Inflammatory macrophage treated with lipopolysaccharide for 4 hours (primary cell): ENCODE measurements around the gene HOXD10.

Experiments used
- DNase-seq: peaks from one replicate; pipeline ENCODE4 v3.0.0-alpha.2; 2020

The HOXD10 gene

DNA sequence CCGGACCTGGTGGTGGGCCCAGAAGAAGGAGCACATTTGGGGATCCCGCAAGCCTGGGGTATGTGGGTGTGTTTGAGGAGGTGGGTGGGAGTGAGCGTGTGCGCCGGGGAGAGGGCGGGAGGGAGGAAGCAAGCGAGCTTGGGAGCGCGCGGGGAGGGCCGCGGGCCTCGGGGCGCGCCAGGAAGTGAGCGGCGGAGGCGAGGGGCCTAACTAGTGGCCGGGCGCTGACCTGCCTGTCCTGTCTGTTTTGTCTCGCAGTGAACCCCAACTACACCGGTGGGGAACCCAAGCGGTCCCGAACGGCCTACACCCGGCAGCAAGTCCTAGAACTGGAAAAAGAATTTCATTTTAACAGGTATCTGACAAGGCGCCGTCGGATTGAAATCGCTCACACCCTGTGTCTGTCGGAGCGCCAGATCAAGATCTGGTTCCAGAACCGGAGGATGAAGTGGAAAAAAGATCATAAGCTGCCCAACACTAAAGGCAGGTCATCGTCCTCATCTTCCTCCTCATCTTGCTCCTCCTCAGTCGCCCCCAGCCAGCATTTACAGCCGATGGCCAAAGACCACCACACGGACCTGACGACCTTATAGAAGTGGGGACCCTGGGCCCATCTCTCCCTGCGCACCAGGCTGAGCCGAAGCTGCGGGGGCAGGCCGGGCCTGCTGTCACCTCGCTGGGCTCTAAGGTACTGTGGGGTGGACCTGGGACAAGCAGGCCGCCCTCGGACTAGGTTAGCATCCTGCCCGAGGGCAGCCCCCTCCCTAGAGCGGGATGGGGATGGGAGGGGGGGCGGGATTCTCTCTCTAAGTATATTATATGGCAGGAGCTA is 36.0 kb downstream of the HOXD10 start:
- no peak for DNase-seq

GRCh38 chr2:176154576-176155252 is 38.1 kb downstream of the HOXD10 start:
- DNase-seq: no peak

GRCh38 chr2:176155356-176156044 is 38.9 kb downstream of the HOXD10 start:
- no peak for DNase-seq

DNA sequence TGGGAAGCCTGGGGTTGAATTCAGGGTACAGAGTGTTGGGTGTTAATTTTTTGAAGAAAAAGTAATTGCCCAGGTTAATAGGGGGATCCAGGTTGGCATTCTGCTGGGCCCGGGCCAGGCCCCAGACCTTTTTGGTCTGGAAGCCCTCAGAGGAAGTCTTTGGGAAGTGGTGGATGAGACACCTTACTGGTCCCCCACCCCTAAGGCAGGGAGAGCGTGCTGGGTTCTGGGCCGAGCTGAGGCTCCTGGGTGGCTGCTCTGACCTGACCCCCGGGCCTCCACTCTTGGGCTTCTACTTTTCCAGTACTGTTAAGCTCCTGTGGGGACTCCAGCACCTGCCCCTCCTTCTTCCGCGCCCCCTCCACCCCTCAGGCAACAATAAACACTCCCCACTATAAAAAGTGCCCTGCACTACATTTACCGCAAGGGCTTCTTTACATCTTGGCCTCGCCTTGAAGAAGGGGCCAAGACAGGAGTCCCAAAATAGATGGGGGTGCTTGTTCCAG is 39.8 kb downstream of the HOXD10 start:
- DNase-seq: no peak

DNA sequence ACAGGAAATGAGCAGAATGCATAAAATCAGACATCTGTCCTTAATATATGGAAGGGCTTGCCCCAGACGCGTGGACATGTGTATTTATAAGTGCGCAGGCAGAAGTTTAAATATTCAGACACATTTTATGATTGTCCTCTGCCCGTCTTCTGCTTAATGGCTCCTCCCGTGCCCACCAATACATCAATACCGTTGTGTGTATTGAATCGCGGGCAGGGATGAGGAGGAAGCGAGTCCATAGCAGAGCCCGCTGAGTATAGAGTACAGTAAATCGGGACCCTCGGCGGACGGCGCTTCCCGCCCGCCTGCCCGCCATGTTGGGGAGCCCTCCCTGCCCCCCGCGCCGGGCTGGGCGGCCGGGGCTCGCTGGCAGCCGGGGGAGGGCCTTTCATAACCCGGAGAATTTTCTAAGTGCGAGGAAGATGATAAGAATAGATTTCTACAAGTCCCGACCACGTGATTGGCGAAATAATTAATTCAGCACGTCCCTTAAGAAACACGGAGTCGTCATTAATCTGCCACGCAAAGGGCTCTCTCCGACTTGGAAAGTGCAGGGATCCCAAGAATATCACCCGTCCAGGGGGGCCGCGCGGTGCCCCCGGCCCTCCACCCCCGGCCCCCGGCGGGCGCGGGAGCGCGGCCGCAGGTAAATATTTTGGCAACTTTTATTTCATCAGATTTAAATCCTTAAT is 40.4 kb downstream of the HOXD10 start, which contains the start of gene HOXD3:
TSS of gene HOXD3 (plus strand) at position 501 of the 692 bp plus-strand sequence. CDS start 11,808 bp downstream, outside the sequence.
- DNase-seq: no peak

GRCh38 chr2:176157499-176158185 is 41.1 kb downstream of the HOXD10 start:
- no peak for DNase-seq

- no peak for DNase-seq
Measured at GRCh38 chr2:176158186-176158591, 41.6 kb downstream of the HOXD10 start.

- DNase-seq: no peak
Measured at GRCh38 chr2:176158855-176159662, 42.5 kb downstream of the HOXD10 start.

- no peak for DNase-seq
Measured at GRCh38 chr2:176159663-176160250, 43.2 kb downstream of the HOXD10 start.

DNA sequence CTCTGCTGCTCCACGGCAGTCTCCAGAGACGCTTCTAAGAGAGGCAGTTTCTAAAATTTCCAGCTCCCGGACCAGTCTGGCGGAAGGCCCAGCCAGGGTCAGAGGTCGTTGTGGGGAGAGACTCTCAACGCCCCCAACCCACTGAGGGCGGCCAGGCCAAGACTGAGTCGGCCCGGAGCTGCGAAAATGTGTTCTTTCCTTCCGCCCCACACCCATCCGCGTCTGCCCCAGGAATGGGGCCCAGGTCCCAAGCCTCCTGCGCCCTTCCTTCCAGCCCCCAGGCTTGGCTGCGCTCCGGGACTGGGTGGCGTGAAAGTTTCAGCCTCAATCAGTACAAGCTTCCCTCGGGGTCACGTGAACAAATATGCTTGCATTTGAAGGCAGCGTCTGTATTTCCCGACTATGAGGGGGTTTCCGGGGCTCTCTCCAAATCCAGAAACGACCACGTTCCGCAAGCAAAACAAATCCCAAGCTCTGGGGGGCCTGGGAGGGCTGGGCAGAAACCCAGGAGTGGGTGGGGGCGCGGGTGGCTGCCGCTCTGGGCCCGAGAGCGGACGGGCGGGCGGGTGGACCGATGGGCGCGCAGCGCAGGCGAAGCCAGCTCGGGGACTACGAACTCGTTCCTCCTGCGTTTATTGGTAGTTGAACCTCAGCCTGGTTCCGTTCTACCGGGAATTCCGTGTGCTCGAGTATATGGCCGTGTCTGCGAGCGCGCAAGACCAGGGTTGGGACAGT is 43.8 kb downstream of the HOXD10 start:
- no peak for DNase-seq

DNA sequence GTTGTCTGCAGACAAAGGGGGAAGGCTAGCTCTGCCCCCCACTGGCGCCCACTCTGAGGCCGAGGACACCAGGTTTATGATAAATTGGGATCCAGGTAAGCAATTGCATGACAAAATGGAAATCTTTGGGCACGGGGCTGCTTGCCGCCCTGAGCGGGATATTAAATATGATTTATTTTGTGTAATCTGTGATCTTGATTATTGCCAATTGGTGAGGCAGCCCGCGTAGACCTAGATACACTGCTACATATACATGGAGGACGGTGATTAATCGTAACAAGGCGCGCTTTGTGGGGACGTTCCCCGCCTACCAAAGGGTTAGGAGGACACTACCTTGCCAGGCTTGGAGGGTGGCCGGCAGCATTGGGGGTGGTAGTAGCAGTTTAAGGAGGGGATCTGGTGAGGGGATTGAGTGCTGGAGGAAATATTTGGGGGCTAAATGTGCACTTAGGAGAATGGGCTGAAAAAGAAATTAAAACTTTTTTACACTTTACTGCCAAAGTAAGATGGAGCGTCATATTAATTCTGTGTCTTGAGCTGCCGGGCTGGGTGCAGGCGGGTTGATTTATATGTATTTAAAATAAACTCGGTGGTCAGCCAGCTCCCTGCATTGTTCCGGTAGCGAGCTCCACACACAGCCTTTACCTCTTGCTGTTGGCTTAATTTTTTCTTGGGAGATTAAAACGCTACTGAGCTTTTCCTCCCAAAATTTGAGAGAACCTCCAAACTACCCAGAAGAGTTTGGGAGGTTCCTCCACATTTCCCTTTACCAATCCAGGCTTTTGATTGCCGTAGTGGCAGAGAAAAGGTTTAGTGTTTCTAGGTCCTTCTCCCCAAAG is 44.6 kb downstream of the HOXD10 start:
- no peak for DNase-seq

DNA sequence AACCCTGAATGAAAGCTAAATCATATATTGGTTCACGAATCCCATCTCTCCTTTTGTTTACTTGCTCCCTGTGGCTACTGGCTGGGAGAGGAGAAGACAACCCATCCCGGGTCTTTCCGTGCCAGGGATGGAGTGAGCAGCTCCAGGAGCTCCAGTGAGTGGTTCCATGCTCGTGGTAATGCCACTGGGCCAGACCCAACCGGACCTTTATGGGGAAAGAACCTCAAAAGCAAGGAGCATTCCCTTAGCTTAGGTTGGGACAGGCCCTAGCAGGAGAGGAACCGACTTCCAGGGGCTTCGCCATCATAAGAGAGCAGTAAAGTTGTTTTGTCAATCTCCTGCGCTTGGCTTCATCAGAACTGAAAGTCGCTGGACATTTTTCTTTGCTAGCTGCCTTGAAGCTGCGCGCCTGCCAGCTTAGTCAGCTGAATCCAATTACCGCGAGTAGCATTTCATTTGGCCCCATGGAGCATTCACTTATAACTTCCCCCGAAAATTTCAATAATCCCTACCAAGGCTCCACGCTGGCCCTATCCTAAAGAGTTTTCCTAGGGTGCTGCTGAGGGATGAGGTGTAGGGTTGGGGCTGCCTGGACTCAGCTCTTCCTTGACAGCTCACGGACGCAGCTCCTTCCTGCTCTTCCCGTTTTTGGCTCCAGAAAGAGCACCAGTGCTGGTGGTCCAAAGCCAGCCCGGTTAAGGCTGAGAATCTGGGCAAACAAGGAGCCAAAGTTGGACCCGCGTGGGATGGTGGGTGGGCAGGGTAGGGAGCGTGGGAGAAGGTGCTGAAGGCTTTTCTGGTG is 45.4 kb downstream of the HOXD10 start:
- DNase-seq: no peak

DNA sequence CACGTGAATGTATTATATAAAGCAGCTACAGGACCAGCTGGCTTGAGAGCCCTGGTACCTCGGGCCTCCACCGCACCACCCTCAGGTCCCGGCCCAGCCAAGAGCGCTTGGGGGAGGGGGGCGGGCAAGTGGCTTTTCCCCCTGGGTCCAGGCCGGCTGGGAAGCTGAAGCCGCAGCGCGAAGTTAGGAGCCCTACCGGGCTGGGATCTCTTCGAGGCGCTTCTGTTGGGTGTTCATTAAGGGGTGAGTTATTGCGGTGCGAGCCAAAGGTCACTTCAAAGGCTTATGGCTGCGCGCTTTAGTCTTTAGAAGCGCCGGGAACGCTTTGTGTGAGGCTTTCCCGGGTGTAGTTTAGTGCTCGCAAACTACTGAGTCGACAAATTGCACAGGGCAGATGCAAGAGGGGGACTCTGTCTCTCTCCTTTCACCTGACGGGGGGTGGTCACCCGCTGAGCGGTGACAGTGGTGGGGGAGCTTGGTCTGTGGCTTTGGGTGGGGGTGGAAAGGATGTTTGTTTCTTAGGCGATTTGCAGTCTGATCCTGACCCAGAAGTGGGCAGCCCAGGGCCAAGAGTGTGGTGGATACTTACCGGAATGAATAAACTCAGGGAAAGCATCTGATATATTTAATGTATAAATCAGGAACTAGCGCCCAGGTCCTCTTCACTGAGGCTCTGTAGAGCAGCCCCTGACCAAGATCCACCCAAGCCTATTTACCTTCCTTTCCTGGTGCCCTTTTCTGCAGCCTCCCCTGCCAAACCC is 46.5 kb downstream of the HOXD10 start:
- no peak for DNase-seq

DNA sequence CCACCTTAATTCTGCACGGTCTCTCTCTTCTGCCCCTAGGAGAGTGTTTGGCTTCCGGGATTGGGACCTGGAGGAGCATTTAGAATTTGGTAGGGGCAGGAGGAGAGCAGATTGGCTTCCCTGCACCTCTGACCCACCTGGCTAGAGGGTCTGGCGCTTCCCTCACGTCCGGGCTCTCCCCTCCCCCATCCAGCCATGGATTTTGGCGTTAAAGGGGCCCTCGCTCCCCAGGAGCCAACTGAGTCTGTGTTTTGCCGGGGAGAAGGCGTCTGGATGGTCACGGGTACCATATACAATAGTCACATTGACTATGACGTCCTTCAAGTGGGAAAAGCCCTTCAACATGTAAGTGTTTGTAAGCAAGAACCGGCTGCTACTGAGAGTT is 47.1 kb downstream of the HOXD10 start:
- DNase-seq: no peak

GRCh38 chr2:176164201-176164600 is 47.6 kb downstream of the HOXD10 start:
- no peak for DNase-seq

- DNase-seq: no peak
Measured at GRCh38 chr2:176164611-176165369, 48.2 kb downstream of the HOXD10 start.
